Fibroblast of upper back skin (primary cell): ENCODE results near the gene THSD7A.
A peak's percentile ranks its signal among the peaks of the same experiment; 100 is the strongest.

Experiments
- DNase-seq: peaks from one replicate; pipeline ENCODE4 v3.0.0-alpha.2; 2013

The THSD7A gene

DNA sequence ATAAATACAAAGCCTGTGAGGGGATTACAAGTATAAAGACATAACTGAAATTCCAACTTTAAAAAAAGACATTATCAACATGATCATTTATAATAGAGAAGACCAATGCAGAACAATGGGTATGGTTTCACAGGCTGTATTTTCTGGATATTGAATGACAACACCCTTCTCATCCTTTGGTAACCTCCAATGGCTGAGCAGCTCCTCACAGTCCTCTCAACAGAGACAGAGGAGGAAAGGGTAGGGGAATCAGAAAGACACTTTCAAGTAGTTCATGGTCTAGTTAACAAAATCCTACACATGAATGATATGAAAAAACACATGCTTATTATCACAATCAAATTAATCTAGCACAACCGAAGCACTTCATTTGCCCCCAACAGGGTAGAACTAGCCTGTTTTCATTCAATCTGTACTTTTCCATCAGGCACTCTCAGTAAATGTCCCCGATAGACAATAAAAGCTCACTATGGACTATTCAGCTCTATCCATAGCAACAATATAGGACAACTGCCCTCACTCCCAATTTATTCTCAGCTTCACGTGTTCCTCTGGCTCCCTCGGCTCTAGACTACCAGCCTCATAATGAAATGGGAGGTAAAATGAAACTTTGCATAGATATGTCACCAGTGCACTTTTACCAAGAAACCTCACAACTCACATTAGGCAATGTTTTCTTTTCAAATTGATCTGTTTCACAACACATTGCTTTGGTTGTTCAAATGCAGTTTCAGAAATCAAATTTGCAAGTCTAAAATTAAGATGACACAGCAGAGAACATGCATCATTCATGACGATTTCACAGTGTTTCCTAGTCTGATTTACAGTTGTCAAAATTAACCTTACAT, 211.4 kb downstream of the THSD7A start:
- DNase-seq = no peak

DNA sequence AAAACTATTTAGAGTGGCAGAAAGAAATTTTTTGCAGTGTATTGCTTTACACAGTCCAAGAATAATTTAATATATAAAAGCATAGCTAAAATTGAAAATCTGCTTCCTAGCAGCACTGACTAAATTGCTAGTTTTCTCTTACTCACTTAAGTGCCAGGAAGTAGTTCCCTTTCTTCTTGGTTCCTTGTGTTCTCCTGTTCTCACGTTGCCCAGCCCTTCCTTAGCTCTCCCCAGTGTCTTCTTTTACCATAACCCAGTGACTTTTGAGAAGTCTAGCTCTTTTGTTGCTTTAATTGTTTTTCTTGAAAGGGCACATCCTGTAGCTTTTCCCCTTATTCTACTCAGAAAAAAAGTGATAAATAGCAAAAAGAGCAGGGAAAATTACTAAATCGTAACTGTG, 215.5 kb downstream of the THSD7A start:
- no peak for DNase-seq

DNA sequence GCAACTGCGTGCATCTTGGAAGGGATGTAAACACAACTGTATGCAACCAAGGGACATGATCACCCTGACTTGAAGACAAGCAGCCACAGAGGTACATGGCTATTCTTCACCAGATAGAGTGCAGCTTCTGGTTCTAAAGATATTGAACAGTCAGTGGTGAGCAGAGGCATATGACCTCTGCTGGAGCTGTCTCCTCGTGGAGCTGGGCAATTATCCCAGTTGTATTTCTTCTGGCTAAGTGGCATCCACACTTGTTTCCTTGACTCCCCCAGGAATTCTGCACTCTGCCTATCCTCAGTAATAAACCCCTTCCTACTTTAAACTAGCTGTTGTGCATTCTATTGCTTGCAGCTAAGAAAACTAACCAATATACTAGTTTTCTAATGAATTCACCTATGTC, 216.8 kb downstream of the THSD7A start:
- no peak for DNase-seq

DNA sequence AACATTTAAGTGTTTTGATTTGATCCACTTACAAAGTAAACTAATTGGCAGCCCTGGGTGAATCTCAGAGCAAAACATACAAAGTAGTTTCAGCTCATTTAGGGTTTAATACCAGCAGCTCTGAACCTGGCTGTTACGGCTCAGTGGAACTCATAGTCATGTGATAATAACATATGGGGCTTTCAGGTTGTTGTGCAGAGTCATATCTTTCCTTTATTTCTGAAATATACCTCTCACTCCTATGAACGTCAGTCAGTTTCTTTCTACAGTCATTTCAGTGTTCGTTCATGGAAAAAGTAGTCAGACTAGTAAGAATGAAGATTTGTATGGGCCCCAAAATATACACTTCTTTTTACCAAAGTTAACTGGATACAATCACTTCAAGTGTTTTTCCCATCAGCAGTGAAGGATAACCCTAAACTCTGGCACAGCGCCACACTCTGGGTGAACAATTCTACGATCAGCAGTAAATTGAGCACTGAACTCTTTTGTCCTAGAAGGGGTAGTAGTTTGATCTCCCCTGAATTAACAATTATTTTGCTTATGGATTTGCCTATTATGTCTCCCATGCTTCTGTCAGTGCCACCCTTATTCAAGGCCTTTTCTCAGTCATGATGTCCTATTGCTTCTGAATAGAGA, 218.6 kb downstream of the THSD7A start:
- DNase-seq = no peak

DNA sequence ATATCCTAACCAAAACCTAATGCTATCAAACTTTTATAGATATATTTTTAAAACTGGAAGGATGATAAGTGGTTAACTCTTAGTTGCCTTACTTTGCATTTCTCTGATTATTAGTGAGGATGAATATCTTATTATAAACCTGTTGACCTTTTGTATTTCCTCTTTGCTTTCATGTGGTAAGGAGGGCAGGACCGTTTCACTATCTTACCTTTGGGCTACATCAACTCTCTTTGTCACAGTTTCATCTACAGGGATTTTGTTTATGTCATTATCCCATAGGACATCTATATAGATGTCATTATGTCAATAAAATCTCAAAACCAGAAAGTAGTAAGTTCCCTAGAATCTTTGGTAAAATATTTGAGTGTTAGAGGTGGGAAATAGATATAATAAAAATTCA, 219.3 kb downstream of the THSD7A start:
- no peak for DNase-seq

DNA sequence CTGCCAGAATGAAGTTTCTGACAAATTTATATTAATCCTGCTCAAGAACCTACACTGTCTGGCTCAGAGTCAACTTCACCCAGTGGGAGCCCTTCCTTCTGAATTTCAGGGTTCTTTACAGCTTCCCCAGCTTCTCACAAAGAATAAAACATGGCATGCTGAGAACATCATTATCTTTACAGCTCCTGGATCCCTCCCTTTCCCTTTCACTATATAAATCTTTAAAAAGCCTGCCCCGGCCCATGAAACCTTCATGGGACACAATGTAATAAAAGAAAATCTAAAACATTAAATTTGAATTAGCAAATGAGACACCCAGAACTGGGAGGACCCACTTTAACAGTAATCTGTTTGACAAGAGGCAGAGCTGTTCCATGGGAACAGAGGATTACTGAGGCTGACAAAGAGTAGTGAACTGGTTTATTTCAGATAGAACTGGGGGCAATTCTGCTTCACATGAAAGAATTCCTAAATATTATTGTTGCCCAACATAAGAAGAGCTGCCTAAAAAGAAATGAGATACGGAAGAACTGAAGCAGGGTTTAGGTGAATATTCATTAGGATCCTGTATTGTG, 222.8 kb downstream of the THSD7A start:
- DNase-seq = no peak

DNA sequence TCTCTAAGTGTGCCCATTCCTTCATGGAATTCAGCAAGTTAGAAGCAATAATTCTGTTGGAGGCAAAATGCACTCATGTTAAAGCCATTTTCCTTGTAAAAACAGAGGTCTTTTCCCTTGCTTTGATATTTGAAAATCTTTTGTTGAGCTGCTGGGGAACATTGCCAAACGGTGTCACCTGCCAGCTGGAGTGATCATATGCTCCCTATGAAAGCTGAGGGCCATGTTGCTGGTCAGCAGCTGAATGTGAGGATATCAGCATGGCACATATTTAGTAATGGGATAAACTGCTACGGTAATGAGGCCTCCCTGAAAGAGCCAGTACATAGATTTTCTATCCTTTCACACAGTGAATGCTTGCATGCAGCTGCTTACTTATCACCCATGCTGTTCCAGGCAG, 224.3 kb downstream of the THSD7A start:
- no peak for DNase-seq

DNA sequence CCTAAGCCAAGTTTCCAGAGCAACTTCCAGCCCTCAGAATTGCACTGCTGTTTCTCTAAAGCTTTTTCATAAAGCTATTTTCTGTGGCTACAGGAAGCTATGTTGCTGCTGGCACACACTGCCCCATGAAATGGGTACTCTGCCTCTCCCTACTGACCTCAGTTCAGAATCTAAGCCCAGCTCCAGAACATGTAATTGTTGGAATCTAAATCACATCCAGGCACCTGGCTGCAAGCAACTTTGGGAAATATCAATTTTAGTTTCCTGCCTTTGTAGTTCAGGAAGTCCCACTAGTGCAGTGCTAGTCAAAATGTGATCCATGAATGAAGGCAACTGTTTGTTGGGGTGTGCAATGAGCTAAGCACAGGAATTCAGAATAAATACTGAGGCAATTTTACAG, 226.2 kb downstream of the THSD7A start:
- no peak for DNase-seq

DNA sequence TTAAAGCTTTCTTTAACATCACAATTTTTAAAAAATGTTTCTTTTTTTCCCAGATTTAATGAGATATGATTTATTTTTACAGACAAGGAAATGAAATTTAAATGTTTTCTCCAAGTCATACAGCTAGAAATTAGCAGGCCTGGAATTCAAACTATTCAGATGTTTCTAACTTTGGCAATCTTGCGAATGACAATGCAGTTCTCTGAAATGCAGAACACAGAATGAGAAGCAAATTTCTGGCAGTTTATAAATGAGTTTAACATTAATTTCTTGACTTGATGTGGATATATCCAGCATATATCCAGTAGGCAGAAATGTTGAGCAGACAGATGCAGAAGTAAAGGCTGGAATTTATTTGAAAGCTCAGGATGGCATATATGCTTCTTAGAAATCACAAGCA, 227.5 kb downstream of the THSD7A start:
- peak; percentile 7 for DNase-seq

DNA sequence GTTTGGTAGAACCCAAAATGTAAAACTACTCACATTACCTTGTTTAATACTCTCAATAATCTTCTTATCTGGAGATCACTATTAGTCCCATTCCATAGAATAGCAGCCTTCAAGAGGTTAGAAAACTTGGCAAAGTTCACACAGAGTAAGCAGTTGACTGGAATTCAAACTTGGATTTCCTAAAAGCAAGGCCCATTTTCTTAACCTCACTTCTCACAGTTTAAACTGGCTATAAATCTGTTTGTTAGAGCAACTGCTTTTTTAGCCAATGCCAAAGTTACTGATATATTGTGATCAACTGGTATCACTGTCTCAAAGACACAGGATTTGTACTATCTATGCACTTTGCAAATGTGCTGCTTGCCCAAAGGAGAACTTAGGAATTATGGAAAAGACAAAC, 230.2 kb downstream of the THSD7A start:
- no peak for DNase-seq

DNA sequence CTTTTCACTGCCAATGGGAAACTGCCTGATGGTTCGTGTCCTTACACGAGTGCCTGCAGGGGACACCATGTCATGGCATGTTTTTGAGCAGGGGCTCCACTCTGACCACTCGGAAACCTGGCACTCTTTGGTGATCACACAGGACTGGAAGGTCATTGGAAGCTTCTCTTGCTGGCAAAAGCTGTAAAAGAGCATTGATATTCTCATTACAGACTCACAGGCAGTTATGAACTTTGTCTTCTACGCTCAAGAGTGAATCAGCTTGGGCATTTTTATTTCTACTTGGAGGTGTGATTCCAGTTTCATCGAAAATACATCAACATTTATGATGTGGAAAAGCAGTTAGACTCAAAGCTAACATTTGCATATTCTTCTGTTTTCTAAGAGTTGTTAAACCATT, 238.7 kb downstream of the THSD7A start:
- no peak for DNase-seq

DNA sequence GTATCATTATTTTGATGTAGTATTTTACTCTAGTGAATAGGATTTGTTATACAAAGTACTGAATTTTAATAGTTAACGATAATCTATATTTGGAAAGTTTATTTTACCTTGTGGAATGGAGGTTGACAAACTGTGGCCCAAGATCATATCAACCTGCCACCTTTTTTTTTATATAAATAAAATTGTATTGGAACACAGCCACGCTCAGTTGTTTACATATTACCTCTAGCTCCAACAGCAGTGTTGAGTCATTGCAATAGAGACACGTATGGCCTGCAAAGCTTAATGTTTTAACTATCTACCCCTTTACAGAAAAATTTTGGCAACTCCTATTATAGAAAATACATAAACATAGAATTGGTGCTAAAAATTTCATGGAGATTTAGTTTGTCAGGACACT, 239.3 kb downstream of the THSD7A start:
- DNase-seq = no peak

DNA sequence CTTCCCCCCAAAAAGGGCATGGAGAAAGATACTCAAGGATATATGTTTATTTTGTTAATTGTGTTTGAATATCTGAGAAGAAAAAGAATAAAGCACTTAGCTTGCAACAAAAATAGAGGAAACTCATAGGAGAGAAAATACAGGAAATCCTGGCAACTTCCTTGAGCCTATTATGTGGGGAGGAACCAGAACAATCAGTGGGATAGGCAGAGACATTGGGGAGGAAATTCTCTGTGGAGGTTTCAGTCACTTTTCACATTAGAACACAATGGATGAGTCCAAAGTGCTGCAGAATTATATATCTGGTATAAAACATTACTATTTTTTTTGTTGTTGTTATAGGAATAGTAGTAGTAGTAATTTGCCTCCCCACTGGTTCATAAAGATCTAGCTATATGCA, 240.1 kb downstream of the THSD7A start:
- DNase-seq = no peak

DNA sequence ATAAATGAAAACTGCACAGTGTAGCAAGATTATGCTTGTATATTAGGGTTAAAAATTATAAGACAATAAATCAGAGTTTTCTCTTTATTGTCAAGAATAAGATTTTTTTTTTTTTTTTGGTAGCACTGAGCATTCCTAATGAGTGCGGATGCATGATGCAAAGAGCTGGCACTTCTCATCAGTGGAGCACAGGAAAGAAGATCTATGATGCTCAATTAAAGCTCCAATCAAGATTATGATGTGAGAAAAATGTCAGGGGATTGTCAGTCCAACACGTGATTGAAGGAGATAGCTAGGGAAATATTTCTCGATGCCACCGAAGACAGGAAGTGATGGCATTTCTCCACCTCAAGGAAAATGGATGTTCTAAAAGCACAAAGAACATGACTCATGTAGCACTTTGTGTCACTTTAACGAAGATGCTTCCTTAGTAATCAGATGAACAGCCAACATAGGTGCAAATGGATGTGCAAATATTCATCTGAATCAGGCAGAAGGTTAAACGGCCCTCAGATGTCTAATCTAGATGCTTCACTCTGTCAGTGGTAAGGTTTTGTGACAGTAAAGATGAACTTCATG, 240.9 kb downstream of the THSD7A start:
- DNase-seq = no peak

DNA sequence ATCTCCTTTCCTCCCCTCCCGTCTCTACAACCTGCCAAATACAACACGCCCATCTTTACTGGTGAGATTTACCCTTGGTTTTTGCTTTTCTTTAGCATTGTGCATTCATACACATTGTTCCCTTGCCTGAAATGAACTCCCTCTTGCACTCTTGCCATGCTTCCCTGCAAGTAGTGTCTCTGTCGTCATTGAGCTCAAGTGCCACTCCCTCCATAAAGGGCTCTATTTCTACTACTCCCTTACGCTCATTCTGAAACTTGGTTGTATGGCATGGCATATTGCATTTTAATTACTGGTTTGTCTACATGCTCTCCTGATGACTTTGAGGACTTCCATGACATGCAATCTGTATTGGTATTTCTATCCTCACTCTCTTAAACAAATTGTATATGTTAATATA, 242.7 kb downstream of the THSD7A start:
- no peak for DNase-seq

DNA sequence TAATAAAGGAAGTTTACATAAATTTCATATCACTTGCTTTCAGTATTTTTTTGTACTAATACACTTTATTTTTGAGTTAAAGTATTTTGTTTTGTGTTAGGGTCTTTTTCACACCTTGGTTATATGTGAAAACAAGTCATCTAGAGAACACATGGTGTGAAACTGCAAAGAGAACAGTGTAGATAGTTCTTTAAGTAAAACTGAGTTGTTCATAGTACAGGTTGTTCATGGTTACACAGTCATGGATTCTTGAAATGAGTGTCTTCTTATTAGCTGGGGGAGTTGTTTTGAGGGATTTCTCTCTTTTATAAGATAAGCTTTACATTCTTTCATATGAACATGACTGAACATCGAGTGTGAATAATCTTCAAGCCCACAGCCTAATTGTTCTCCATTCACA, 244.2 kb downstream of the THSD7A start:
- no peak for DNase-seq

DNA sequence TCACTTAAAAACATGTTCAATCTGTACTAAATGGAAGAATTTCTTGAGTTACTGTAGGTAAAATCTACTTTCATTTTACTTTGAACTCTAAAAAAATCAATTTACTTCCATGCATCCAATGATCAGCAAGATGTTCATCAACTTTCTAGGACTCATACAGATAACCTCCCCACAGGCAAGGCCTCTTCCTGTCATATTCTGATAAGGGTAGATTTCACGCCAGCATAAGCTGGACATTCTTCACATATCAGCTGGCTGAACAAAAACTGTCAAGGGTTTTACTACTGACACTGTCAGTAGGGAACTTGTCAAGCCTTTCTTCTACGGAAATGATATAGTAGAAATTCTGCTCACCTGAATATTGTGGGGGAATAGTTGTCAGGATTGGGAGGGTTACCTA, 244.9 kb downstream of the THSD7A start:
- DNase-seq = no peak

DNA sequence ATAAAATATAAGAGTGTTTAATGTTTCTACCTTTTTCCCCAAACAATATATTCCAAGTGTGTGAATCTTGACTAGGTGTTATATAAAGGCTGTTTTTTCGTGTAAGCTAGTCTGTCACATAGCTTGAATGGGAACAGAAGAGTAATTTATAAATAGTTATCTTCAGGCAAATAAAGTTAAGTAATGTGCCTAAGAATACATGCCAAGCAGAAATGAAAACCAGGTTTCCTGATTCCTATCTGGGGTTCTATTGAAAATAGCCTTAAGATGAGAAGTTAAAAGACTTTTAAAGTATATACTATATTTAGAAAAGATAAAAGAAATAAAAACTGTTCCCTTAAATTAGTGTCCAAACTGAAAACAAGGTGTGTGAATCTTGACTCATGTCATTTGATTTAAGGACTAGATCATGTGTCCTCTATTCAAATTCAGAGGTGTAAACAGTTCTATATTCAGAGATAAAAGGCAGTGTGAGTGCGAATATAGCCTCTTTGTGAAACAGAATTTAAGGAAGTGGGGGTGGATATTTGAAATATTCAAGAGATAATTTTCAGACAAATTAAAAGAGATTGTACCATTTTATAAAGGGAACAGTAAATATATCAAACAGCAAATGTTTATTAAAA, 247.5 kb downstream of the THSD7A start:
- no peak for DNase-seq

DNA sequence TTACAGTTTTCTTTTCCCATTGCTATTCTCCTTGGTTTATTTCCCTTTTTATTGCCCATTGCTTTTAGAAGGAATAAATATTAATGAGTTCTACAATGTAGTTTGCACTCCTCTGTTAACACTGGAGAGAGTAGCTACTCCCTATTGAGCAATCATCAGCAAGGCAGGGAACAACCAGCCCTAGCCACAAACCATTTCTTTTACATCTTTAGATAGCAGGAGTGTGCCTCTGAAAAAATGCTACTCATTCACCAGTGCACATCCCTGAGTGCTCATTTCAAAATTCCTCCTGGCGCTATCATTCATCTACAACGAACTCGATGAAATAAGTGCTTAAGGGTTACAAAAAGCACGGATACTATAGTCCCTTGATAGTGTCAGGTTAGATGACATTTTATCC, 252.9 kb downstream of the THSD7A start:
- no peak for DNase-seq

DNA sequence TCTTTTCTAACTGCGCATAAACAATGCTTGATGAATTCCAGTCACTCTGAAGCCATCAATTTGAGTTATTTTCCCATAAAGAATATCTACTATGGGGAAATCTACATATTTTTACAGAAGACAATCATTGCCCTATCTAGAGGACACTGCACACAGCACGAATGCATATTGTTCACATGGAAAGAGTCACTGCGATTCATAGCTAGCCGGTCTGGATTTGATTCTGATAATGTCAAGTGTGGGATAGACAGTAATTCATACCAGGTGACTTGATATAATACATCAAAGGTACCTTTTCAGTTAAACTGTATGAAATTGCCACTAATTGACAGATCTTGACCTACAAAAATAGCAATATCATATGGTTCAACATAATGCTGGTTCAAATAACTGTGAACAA, 255.7 kb downstream of the THSD7A start:
- no peak for DNase-seq

DNA sequence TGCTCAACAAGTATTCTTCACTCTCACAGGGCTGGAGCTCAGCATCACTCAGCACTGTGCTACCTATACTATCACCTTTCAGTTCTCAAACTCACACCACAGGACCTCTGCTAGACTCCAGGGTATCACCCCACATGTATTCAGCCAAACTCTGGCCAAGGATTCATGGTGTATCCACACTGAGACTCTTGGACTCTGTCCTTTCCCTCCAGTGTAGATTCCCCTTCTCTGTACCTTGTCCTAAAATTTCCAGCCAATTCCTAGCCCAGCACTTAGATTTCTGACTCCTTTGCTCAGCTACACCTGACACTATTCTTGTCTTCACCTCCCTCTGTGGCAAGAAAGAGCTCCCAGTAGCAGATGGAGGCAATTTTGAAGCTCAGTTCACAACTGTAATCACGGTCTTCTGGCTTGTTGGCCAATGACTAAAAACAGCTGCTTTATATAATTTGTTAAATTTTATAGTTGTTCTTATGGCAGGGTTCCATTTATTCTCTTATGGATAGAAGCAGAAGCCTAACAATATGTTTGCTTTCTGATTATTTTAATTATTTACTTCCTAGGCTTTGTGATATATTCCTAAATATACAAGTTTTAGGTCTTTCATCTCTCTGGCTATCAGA, 258.8 kb downstream of the THSD7A start:
- no peak for DNase-seq

DNA sequence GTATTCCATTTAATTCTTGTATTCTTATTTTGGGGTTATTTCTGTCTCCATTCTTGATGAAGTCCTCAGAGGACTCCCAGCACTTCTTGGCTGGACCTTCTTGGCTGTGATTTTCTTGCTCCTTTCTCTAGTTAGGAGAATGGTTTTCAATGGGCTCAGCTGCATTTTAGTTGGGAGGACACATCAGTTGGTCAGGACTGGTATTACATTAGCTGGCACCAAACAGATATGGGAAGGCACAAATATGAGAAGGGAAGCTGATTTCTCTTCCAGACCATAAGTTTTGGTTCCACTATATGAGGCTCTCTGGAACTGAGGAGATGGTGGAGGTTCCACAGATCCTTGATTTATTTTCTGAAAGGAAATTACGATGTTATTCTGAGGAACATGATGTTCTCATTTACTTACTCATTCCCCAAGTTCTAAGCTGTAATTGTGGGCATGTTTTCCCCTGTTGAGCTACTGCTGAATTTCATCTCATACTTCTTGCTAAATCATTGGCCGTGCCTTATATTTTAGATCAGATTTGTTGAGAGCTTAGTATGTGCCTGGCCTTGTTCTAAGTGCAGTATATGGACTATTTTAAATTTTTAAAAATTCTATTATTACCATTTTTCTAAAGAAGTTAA, 261.0 kb downstream of the THSD7A start:
- no peak for DNase-seq

DNA sequence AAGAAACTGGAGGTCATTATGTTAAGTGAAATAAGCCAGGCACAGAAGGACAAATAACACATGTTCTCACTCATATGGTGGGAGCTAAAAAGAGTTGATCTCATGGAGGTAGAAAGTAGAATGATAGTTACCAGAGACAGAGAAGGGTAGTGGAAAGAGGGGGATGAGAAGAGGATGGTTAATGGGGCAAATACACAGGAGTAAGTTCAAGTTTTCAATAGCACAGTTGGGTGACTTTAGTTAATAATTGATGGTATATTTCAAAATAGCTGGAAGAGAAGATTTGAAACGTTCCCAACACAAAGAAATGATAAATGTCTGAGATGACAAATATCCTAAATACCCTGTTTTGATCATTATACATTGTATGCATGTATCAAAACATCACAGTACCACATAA, 261.8 kb downstream of the THSD7A start:
- DNase-seq = no peak
